ENCODE data around the gene OTUD5. TPM values are rescaled to one million over a fixed set of nuclear protein-coding genes. Genes with fewer than 3 reads are reported as not detected.
"Not testable (repeated sequence)": the region's sequence is repeated elsewhere in the genome, so short reads cannot be mapped to it uniquely, and the experiment has no call there.

The OTUD5 gene
- total RNA-seq, 1 experiment from 2014 or later, result 59.5 TPM

GRCh38 chrX:48981178-48981577, 23.8 kb upstream of the OTUD5 start:
- DNase-seq (ENCODE audit: low read depth, low spot score) (no peak), ATAC-seq (no peak)
- Histone ChIP-seq H3K4me1 (ENCODE audit: control insufficient read depth, insufficient read depth, low read length) (no peaks in the 10 kb centered on the region), H3K36me3 (ENCODE audit: control insufficient read depth, insufficient read depth, low read length) (no peaks in the 10 kb centered on the region; the same call in none of the 2 replicates), H3K4me3 (ENCODE audit: low read depth in 2 of 2, low read length in 2 of 2) (no peak overlapping the region), H3K27ac (ENCODE audit: low read length) (no peak overlapping the region), H3K9me3 (ENCODE audit: control insufficient read depth, insufficient read depth, low read depth, low read length) (no peaks in the 10 kb centered on the region), H3K27me3 (ENCODE audit: control insufficient read depth, insufficient read depth, low read length) (no peaks in the 10 kb centered on the region)
- in situ Hi-C loops (cut with HindIII; ENCODE audit: low pct_unique_long_range_greater_than_20kb, low sequenced_read_pairs) (no loop called here), intact Hi-C loops (cut with micrococcal nuclease; ENCODE audit: unreplicated experiment) (no loop called here)
- ChIA-PET CTCF (no interaction called here), POLR2A (no interaction called here)
- BruUV-seq (replicated peaks), result no TSS peak
- TF ChIP-seq CTCF (IDR thresholded peaks at IDR 0.05) (no peak), SIN3A (IDR thresholded peaks at IDR 0.05; ENCODE audit: borderline replicate concordance, insufficient read depth, low read depth, low read length) (no peak), POLR2AphosphoS5 (IDR thresholded peaks at IDR 0.05; ENCODE audit: low read depth, low read length) (no peak), REST (IDR thresholded peaks at IDR 0.05; ENCODE audit: insufficient read depth in 1 of 2, low read depth in 2 of 2, low read length in 1 of 2) (no peak), TCF7L2 (IDR thresholded peaks at IDR 0.05; ENCODE audit: low read depth, low read length) (no peak)

GRCh38 chrX:48980341-48980740, 22.9 kb upstream of the OTUD5 start:
- H3K27ac ChIP-seq (ENCODE audit: low read length); H3K36me3 ChIP-seq (ENCODE audit: control insufficient read depth, insufficient read depth, low read length); H3K27me3 ChIP-seq (ENCODE audit: control insufficient read depth, insufficient read depth, low read length); BruUV-seq (replicated peaks); H3K4me1 ChIP-seq (ENCODE audit: control insufficient read depth, insufficient read depth, low read length); POLR2A ChIA-PET; in situ Hi-C loops (cut with HindIII; ENCODE audit: low pct_unique_long_range_greater_than_20kb, low sequenced_read_pairs); DNase-seq (ENCODE audit: low read depth, low spot score); H3K4me3 ChIP-seq (ENCODE audit: low read depth in 2 of 2, low read length in 2 of 2); H3K9me3 ChIP-seq (ENCODE audit: control insufficient read depth, insufficient read depth, low read depth, low read length); ATAC-seq; CTCF ChIA-PET; intact Hi-C loops (cut with micrococcal nuclease; ENCODE audit: unreplicated experiment): not testable (repeated sequence)

- in situ Hi-C loops (cut with HindIII; ENCODE audit: low pct_unique_long_range_greater_than_20kb, low sequenced_read_pairs), result no loop called here
- Histone ChIP-seq H3K27me3 (ENCODE audit: control insufficient read depth, insufficient read depth, low read length) (no peaks in the 10 kb centered on the region), H3K36me3 (ENCODE audit: control insufficient read depth, insufficient read depth, low read length) (no peaks in the 10 kb centered on the region; the same call in none of the 2 replicates), H3K9me3 (ENCODE audit: control insufficient read depth, insufficient read depth, low read depth, low read length) (no peaks in the 10 kb centered on the region), H3K4me3 (ENCODE audit: low read depth in 2 of 2, low read length in 2 of 2) (no peak overlapping the region), H3K4me1 (ENCODE audit: control insufficient read depth, insufficient read depth, low read length) (no peaks in the 10 kb centered on the region), H3K27ac (ENCODE audit: low read length) (no peak overlapping the region)
- no peak for TF ChIP-seq REST (IDR thresholded peaks at IDR 0.05; ENCODE audit: insufficient read depth in 1 of 2, low read depth in 2 of 2, low read length in 1 of 2)
- no peak for TF ChIP-seq TCF7L2 (IDR thresholded peaks at IDR 0.05; ENCODE audit: low read depth, low read length)
- TF ChIP-seq CTCF (IDR thresholded peaks at IDR 0.05), result no peak
- no peak for TF ChIP-seq POLR2AphosphoS5 (IDR thresholded peaks at IDR 0.05; ENCODE audit: low read depth, low read length)
- TF ChIP-seq SIN3A (IDR thresholded peaks at IDR 0.05; ENCODE audit: borderline replicate concordance, insufficient read depth, low read depth, low read length), result no peak
- no TSS peak for BruUV-seq (replicated peaks)
- no peak for DNase-seq (ENCODE audit: low read depth, low spot score)
- ChIA-PET POLR2A (interaction anchor here (0.6 kb wide), 1 partner anchor 20 kb away, joined by 3 read pairs; no protein-coding TSS in a partner anchor), CTCF (no interaction called here)
- no peak for ATAC-seq
- intact Hi-C loops (cut with micrococcal nuclease; ENCODE audit: unreplicated experiment), result loop anchor here (10.0 kb wide), 1 partner anchor 67 kb away; the partner anchor contains the start of gene TFE3
These were observed 20.8 kb upstream of the OTUD5 start for GRCh38 chrX:48978226-48978625.

All from Panc1 (cell line).